OCI-LY7 (cell line): ENCODE results near the gene PAK1. TPM values are rescaled to one million over a fixed set of nuclear protein-coding genes. Genes with fewer than 3 reads are reported as not detected.

Source experiments
- BruUV-seq: library from RNA; stranded (reverse); fragments of 400-500 nt; replicated peaks from 2 replicates; lab custom pipeline; 2021; lab: Mats Ljungman, UMichigan
- CTCF ChIA-PET: fragments of 300-600 bp; sonication (Branson Sonifier 250); formaldehyde crosslinking; loops from one replicate; lab custom pipeline; 2022; ENCODE audit warnings: antibody characterized with exemption; ENCODE audit not compliant: unreplicated experiment; lab: Charles Lee
- POLR2A ChIA-PET: fragments of 300-600 bp; sonication (Branson Sonifier 250); formaldehyde crosslinking; loops from one replicate; lab custom pipeline; 2022; ENCODE audit warnings: antibody characterized with exemption; lab: Charles Lee
- DNase-seq: peaks from one replicate; pipeline ENCODE4 v3.0.0-alpha.2; 2015; ENCODE audit warnings: low spot score
- H2AFZ ChIP-seq: fragments of 200-600 bp; sonication (generic), shearing (Covaris generic); 2 replicates; pipeline ENCODE4 v1.6.1; 2014; ENCODE audit warnings: mild to moderate bottlenecking, antibody characterized with exemption, low read length, moderate library complexity
- H3K27ac ChIP-seq: fragments of 200-600 bp; sonication (generic); 2 replicates; pipeline ENCODE4 v1.5.1; 2014; ENCODE audit warnings: mixed run types, low read depth, mild to moderate bottlenecking, moderate library complexity, low read length, inconsistent platforms; ENCODE audit not compliant: poor library complexity, severe bottlenecking
- H3K36me3 ChIP-seq: fragments of 200-600 bp; sonication (generic); 2 replicates; pipeline ENCODE4 v1.6.1; 2014; ENCODE audit warnings: mild to moderate bottlenecking, antibody characterized with exemption, low read length, moderate library complexity, mixed read lengths; ENCODE audit not compliant: insufficient read depth
- H3K4me1 ChIP-seq: fragments of 200-600 bp; sonication (generic); 2 replicates; pipeline ENCODE4 v1.5.1; 2014; ENCODE audit warnings: mild to moderate bottlenecking, low read length; ENCODE audit not compliant: insufficient read depth, poor library complexity, severe bottlenecking
- H3K4me2 ChIP-seq: fragments of 200-600 bp; sonication (generic); 2 replicates; pipeline ENCODE4 v1.6.1; 2014; ENCODE audit warnings: mild to moderate bottlenecking, low read length
- H3K4me3 ChIP-seq: fragments of 200-600 bp; sonication (generic); 2 replicates; pipeline ENCODE4 v1.5.1; 2014; ENCODE audit warnings: mild to moderate bottlenecking, low read depth, low read length; ENCODE audit not compliant: poor library complexity, severe bottlenecking
- H3K79me2 ChIP-seq: fragments of 200-600 bp; sonication (generic); 2 replicates; pipeline ENCODE4 v1.6.1; 2016; ENCODE audit warnings: low read depth, mild to moderate bottlenecking, low read length, moderate library complexity, mixed read lengths; ENCODE audit not compliant: insufficient read depth
- H3K9me2 ChIP-seq: fragments of 200-600 bp; sonication (generic); 2 replicates; pipeline ENCODE4 v1.6.1; 2016; ENCODE audit warnings: mild to moderate bottlenecking, low read length, mixed read lengths; ENCODE audit not compliant: insufficient read depth
- H3K9me3 ChIP-seq: fragments of 200-600 bp; sonication (generic); 2 replicates; pipeline ENCODE4 v1.6.1; 2014; ENCODE audit warnings: mild to moderate bottlenecking, mixed run types, low read length, mixed read lengths
- H4K20me1 ChIP-seq: fragments of 200-600 bp; sonication (generic); 2 replicates; pipeline ENCODE4 v1.6.1; 2014; ENCODE audit warnings: mild to moderate bottlenecking, antibody characterized with exemption, low read length, moderate library complexity, mixed read lengths; ENCODE audit not compliant: insufficient read depth
- CTCF ChIP-seq: fragments of 200-600 bp; sonication (generic); conservative IDR thresholded peaks from 2 replicates; pipeline ENCODE4 v1.5.1; 2014; ENCODE audit warnings: mild to moderate bottlenecking, antibody characterized with exemption, low read length, moderate library complexity, mixed read lengths
- EZH2phosphoT487 ChIP-seq: fragments of 200-600 bp; sonication (generic); IDR thresholded peaks from 2 replicates; pipeline ENCODE4 v1.6.1; 2018; ENCODE audit warnings: low read depth, borderline replicate concordance, mild to moderate bottlenecking, mixed run types, antibody characterized with exemption, low read length, moderate library complexity, mixed read lengths
- intact Hi-C: fragments of 100-400 bp; cut with micrococcal nuclease; formaldehyde crosslinking; loops from one replicate; pipeline ENCODE4 v1.10.0; 2022; ENCODE audit not compliant: unreplicated experiment
- total RNA-seq, 2 experiments: library from RNA; depleted of rRNA in 1 of 2; stranded (reverse); fragments of >200 nt in 1 of 2; shearing (Covaris generic) in 1 of 2; gene quantifications; 2 replicates each; pipeline ENCODE4 v1.2.3, GENCODE V29; 2014 to 2022

The PAK1 gene
- total RNA-seq, 2 experiments from 2014 or later: 1.0 to 3.4 TPM

DNA sequence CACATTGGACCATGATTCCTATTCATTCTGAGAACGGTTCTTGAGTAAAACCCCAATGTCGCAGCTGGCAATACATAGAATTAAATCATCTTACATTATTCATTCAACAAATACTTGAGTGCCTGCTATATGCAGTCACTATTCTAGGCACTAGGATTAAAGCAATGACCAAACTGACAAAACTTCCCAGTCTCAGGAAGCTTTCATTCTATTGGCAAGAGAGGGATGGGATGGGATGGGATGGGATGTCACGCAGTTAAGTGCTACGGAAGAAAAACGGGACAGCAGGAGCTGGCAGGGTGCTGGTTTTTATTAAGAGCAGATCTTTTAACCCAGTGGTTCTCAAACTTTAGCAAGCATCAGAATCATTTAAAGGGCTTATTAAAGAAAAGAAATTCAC, 2.9 kb downstream of the PAK1 start:
- TF ChIP-seq CTCF (no peak), EZH2phosphoT487 (no peak)
- no peaks in the 10 kb centered on the region for H4K20me1 ChIP-seq
- H3K27ac ChIP-seq: no peak overlapping the region
- H3K4me3 ChIP-seq: no peak overlapping the region
- POLR2A ChIA-PET: interaction anchor here (1.5 kb wide), 1 partner anchor 11 kb away, joined by 6 read pairs; no protein-coding TSS in a partner anchor
- intact Hi-C loops: no loop called here
- no TSS peak for BruUV-seq
- DNase-seq: no peak
- CTCF ChIA-PET: no interaction called here
- H3K4me1 ChIP-seq: no peaks in the 10 kb centered on the region
- H3K79me2 ChIP-seq: no peaks in the 10 kb centered on the region
- H2AFZ ChIP-seq: no peak overlapping the region
- no peaks in the 10 kb centered on the region for H3K9me3 ChIP-seq
- no peaks in the 10 kb centered on the region for H3K36me3 ChIP-seq
- H3K9me2 ChIP-seq: no peaks in the 10 kb centered on the region
- H3K4me2 ChIP-seq: no peak overlapping the region

DNA sequence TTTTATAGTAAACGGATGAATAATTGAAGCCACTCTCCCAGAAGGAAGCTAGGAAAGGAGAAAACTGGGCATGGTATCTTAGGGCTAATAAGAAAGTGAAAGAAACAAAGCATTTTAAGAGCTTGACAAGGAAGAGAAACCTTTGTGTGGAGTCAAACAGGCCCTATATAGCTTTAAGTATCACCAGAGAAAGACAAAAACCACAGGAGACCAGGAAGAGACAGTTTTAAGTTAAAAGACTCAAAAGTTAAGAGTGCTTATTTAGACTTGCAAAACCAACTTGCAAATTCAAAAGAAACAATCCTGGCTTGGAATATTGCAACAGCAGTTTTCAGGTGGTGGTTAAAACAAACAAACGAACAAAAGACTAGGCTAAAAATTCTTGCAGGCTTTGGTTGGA, 3.4 kb downstream of the PAK1 start:
- POLR2A ChIA-PET: interaction anchor here (0.6 to 1.5 kb wide), 2 partner anchors 11 to 329 kb away, joined by 3 to 6 read pairs; no protein-coding TSS in a partner anchor

More for the DNA sequence above, 3.4 kb downstream of the PAK1 start:
- no peaks in the 10 kb centered on the region for H3K79me2 ChIP-seq
- H3K27ac ChIP-seq: no peak overlapping the region
- no TSS peak for BruUV-seq
- CTCF ChIA-PET: no interaction called here
- no peaks in the 10 kb centered on the region for H3K4me1 ChIP-seq
- no peaks in the 10 kb centered on the region for H3K36me3 ChIP-seq
- TF ChIP-seq CTCF (no peak), EZH2phosphoT487 (no peak)
- H3K4me2 ChIP-seq: no peak overlapping the region
- no peaks in the 10 kb centered on the region for H3K9me3 ChIP-seq
- DNase-seq: no peak
- H2AFZ ChIP-seq: no peak overlapping the region
- intact Hi-C loops: no loop called here
- H4K20me1 ChIP-seq: no peaks in the 10 kb centered on the region
- H3K4me3 ChIP-seq: no peak overlapping the region
- H3K9me2 ChIP-seq: no peaks in the 10 kb centered on the region
